Measurements from ENCODE around the gene NEB. TPM values are rescaled to one million over a fixed set of nuclear protein-coding genes. Genes with fewer than 3 reads are reported as not detected.

Gene NEB
- polyA plus RNA-seq, 1 experiment, result 0.01 TPM

DNA sequence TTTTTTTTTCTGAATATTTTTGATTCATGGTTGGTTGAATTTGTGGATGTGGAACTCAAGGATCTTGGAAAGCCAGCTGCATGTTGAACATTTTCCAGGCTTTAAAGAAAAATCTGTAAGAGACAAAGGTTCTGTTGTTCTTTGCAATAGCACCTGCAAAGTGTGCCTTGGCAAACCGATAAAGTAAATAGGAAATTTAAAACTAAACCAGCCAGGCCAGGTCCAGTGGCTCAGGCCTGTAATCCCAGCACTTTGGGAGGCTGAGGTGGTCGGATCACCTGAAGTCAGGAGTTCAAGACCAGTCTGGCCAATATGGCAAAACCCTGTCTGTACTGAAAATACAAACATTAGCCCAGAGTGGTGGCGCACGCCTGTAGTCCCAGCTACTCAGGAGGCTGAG lies 250.2 kb downstream of the NEB start:
- Histone ChIP-seq H3K4me3 (ENCODE audit: low read depth, low read length) (no peak overlapping the region), H3K36me3 (ENCODE audit: control insufficient read depth, insufficient read depth, low read length) (peaks cover 4% of the 10 kb centered on the region), H3K27me3 (ENCODE audit: control insufficient read depth, insufficient read depth, low read length) (no peaks in the 10 kb centered on the region)
- TF ChIP-seq, protein P1, sequence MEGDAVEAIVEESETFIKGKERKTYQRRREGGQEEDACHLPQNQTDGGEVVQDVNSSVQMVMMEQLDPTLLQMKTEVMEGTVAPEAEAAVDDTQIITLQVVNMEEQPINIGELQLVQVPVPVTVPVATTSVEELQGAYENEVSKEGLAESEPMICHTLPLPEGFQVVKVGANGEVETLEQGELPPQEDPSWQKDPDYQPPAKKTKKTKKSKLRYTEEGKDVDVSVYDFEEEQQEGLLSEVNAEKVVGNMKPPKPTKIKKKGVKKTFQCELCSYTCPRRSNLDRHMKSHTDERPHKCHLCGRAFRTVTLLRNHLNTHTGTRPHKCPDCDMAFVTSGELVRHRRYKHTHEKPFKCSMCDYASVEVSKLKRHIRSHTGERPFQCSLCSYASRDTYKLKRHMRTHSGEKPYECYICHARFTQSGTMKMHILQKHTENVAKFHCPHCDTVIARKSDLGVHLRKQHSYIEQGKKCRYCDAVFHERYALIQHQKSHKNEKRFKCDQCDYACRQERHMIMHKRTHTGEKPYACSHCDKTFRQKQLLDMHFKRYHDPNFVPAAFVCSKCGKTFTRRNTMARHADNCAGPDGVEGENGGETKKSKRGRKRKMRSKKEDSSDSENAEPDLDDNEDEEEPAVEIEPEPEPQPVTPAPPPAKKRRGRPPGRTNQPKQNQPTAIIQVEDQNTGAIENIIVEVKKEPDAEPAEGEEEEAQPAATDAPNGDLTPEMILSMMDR (IDR thresholded peaks at IDR 0.05; ENCODE audit: insufficient read depth, low read depth, low read length), result no peak
- DNase-seq (ENCODE audit: low read depth), result no peak
- ChIA-PET CTCF (interaction anchor here (1.8 kb wide), 1 partner anchor 17 kb away, joined by 4 read pairs; no protein-coding TSS in a partner anchor), POLR2A (no interaction called here)

DNA sequence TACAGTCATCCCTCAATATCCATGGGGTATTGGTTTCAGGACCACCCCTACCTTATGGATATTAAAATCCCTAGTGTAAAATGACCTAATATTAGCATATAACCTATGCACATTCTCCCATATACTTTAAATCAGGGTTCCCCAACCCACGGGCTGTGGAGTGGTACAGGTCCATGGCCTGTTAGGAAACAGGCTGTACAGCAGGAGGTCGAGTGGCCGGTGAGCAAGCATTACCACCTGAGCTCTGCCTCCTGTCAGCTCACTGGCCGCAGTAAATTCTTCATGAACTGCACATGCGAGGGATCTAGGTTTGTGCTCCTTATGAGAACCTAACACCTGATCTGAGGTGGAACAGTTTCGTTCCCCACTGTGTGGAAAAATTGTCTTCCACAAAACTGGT lies 250.7 kb downstream of the NEB start:
- H3K36me3 ChIP-seq (ENCODE audit: control insufficient read depth, insufficient read depth, low read length), result peaks cover 4% of the 10 kb centered on the region
- H3K27me3 ChIP-seq (ENCODE audit: control insufficient read depth, insufficient read depth, low read length), result no peaks in the 10 kb centered on the region
- TF ChIP-seq, protein P1 (IDR thresholded peaks at IDR 0.05; ENCODE audit: insufficient read depth, low read depth, low read length), result no peak

DNA sequence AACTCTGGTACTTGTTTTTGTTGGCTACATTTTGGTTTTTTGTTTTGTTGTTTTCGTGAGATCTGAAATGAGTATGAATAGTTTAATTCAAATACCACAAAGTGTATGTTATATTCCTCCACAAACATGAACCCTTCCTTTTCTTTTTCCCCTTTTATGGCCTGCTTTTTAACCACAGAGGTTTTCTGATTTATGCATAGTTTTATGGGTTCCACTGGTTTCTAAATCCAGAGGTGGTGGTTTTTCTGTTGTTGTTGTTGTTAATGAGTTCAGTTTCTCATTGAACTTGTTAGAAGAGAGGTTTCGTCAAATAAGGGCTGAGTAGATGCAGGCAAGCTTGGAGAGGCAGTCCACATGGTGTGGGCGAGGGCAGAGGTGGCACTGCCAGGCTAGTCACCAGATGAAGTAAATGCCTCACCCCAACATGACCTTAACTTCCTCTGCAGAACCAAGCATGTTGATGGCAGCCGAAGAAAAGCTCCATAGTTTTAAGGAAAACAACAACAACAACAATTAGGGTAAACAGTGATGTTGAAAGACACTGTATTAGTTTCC lies 252.0 kb downstream of the NEB start:
- TF ChIP-seq, protein P1 (IDR thresholded peaks at IDR 0.05; ENCODE audit: insufficient read depth, low read depth, low read length), result no peak
- no peaks in the 10 kb centered on the region for H3K27me3 ChIP-seq (ENCODE audit: control insufficient read depth, insufficient read depth, low read length)
- POLR2A ChIA-PET, result no interaction called here
- peaks cover 4% of the 10 kb centered on the region for H3K36me3 ChIP-seq (ENCODE audit: control insufficient read depth, insufficient read depth, low read length)
- DNase-seq (ENCODE audit: low read depth), result no peak
- CTCF ChIA-PET, result no interaction called here
- no peak overlapping the region for H3K4me3 ChIP-seq (ENCODE audit: low read depth, low read length)

More for the DNA sequence above, 250.7 kb downstream of the NEB start:
- ChIA-PET POLR2A (no interaction called here), CTCF (no interaction called here)
- DNase-seq (ENCODE audit: low read depth), result no peak
- H3K4me3 ChIP-seq (ENCODE audit: low read depth, low read length), result no peak overlapping the region

DNA sequence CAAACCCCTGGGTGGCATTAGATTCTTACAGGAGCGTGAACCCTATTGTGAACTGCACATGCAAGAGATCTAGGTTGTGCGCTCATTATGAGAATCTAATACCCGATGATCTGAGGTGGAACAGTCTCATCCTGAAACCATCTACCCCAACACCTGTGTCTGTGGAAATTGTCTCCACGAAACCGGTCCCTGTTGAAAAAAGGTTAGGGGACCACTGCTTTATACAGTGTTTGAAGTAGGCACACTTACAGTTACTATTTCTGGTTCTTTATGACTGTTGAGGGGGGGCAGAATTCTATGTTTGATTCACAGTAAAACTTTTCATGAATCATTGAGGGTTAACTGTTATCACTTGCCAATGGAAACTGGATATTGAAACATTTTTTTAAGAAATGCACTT lies 252.5 kb downstream of the NEB start:
- H3K36me3 ChIP-seq (ENCODE audit: control insufficient read depth, insufficient read depth, low read length), result peaks cover 4% of the 10 kb centered on the region
- ChIA-PET POLR2A (no interaction called here), CTCF (no interaction called here)

DNA sequence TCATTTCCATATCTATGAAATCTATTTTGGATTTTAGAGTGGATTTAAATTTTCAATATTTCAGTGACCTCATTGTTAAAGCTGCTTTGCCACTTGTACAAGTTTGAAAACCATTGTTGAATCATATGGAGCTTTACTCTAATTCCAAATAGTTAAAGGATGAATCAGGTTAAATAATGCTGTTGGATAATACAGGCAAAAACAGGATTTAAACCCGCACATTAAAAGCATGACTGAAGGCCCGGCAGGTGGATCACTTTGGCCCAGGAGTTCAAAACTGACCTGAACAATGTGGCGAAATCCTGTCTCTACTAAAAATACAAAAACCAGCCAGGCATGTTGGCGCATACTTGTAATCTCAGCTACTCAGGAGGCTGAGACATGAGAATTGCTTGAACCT lies 256.3 kb downstream of the NEB start:
- CTCF ChIA-PET, result interaction anchor here (0.6 to 1.1 kb wide), 2 partner anchors 22 to 228 kb away, joined by 3 to 4 read pairs; no protein-coding TSS in a partner anchor
- H3K4me3 ChIP-seq (ENCODE audit: low read depth, low read length), result no peak overlapping the region
- DNase-seq (ENCODE audit: low read depth), result no peak
- no peaks in the 10 kb centered on the region for H3K27me3 ChIP-seq (ENCODE audit: control insufficient read depth, insufficient read depth, low read length)
- POLR2A ChIA-PET, result no interaction called here
- no peaks in the 10 kb centered on the region for H3K36me3 ChIP-seq (ENCODE audit: control insufficient read depth, insufficient read depth, low read length)
- TF ChIP-seq, protein P1 (IDR thresholded peaks at IDR 0.05; ENCODE audit: insufficient read depth, low read depth, low read length), result no peak

More for the DNA sequence above, 252.5 kb downstream of the NEB start:
- Histone ChIP-seq H3K4me3 (ENCODE audit: low read depth, low read length) (no peak overlapping the region), H3K27me3 (ENCODE audit: control insufficient read depth, insufficient read depth, low read length) (no peaks in the 10 kb centered on the region)
- TF ChIP-seq, protein P1 (IDR thresholded peaks at IDR 0.05; ENCODE audit: insufficient read depth, low read depth, low read length), result no peak
- no peak for DNase-seq (ENCODE audit: low read depth)
